Activated naive CD8-positive, alpha-beta T cell treated with anti-CD3 and anti-CD28 coated beads, Interleukin-2, amount 10 ng/mL, durations not matched to agents 7 days and 5 days (primary cell): Measurements from ENCODE around the gene ADCY2. TPM values are rescaled to one million over a fixed set of nuclear protein-coding genes. Genes with fewer than 3 reads are reported as not detected.

ENCODE experiments used
- ATAC-seq: fragments of 150-1000 bp; cut with Tn5 transposase; one replicate; pipeline ENCODE4 v1.10.0; 2021; ENCODE audit warnings: low read depth, moderate library complexity
- POLR2A ChIA-PET: fragments of 350-600 bp; sonication (Branson Sonifier 250); formaldehyde crosslinking; loops from one replicate; lab custom pipeline; 2021; ENCODE audit warnings: antibody characterized with exemption; lab: Charles Lee
- DNase-seq: peaks from one replicate; pipeline ENCODE4 v3.0.0; 2021
- H3K27ac Mint-ChIP-seq: one replicate; pipeline ENCODE4 v1.8.0; 2022; ENCODE audit warnings: mild to moderate bottlenecking, mixed read lengths
- H3K27me3 Mint-ChIP-seq: one replicate; pipeline ENCODE4 v1.8.0; 2022; ENCODE audit warnings: mild to moderate bottlenecking, moderate library complexity, mixed read lengths
- H3K36me3 Mint-ChIP-seq: one replicate; pipeline ENCODE4 v1.8.0; 2021; ENCODE audit warnings: mild to moderate bottlenecking, mixed read lengths
- H3K4me1 Mint-ChIP-seq: one replicate; pipeline ENCODE4 v1.8.0; 2021; ENCODE audit warnings: mixed read lengths
- H3K4me3 Mint-ChIP-seq: one replicate; pipeline ENCODE4 v1.8.0; 2022; ENCODE audit warnings: mild to moderate bottlenecking, moderate library complexity, mixed read lengths
- H3K9me3 Mint-ChIP-seq: one replicate; pipeline ENCODE4 v1.8.0; 2021; ENCODE audit warnings: mixed read lengths
- total RNA-seq, 2 experiments: library from RNA; stranded (reverse); gene quantifications; one replicate each; pipeline ENCODE4 v1.2.3, GENCODE V29; 2021

ADCY2 gene
- total RNA-seq, 2 experiments from 2014 or later = not detected

DNA sequence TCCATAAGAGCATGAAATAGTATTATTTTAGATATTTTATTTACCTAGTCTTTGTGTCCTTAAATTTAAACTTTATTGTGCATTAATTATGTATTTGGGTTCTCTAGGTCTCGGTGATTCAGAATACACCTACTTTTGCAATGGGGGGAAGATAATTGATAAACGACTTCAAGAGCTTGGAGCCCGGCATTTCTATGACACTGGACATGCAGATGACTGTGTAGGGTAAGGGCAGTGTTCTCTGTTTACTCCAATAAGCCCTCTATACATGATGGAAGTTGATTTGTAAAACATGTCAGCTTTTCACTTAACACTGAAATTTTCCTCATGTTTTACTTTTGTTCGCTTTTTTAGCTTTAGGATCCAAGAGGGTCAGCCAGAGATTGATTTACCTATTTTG is 479.2 kb downstream of the ADCY2 start:
- Mint-ChIP-seq H3K9me3 (no peaks in the 10 kb centered on the region), H3K4me3 (no peak overlapping the region), H3K36me3 (peaks cover 24% of the 10 kb centered on the region), H3K4me1 (peaks cover 46% of the 10 kb centered on the region), H3K27ac (no peak overlapping the region), H3K27me3 (no peaks in the 10 kb centered on the region)
- no peak for ATAC-seq
- POLR2A ChIA-PET = no interaction called here
- no peak for DNase-seq

DNA sequence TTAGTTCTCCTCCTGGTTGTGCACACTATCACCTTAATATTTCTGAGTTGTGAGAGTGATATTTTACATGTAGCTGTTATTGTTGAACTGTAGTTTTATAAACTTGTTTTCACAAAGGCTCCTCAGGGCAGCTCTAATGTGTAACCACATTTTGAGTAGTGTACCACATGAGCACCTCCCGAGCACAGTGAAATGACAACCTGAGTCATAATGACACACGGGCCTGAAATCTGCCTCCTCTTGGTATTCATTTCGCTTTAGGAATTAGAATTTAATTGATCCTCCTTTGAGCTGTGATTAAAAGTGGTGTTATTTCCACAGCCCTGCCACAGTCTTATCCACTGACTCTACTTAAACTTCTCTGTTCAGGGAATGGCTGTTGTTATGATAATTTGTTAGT is 480.9 kb downstream of the ADCY2 start:
- Mint-ChIP-seq H3K36me3 (peaks cover 26% of the 10 kb centered on the region), H3K9me3 (no peaks in the 10 kb centered on the region), H3K4me3 (no peak overlapping the region), H3K27ac (no peak overlapping the region), H3K4me1 (peaks cover 32% of the 10 kb centered on the region), H3K27me3 (no peaks in the 10 kb centered on the region)
- POLR2A ChIA-PET = interaction anchor here (1.0 kb wide), 1 partner anchor 10 kb away, joined by 3 read pairs; no protein-coding TSS in a partner anchor
- DNase-seq = no peak
- ATAC-seq = no peak

DNA sequence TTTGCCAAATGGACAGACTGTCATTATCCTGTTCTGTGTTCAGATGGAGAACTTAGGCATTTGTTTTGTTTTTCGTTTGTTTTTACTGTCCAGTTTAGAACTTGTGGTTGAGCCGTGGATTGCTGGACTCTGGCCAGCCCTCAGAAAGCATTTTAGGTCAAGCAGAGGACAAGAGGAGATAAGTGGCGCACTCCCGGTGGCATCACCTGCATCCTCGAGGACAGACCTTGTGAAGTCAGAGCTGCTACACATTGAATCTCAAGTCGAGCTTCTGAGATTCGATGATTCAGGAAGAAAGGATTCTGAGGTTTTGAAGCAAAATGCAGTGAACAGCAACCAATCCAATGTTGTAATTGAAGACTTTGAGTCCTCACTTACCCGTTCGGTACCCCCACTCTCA is 481.9 kb downstream of the ADCY2 start:
- Mint-ChIP-seq H3K4me1 (peaks cover 25% of the 10 kb centered on the region), H3K27me3 (no peaks in the 10 kb centered on the region), H3K36me3 (peaks cover 25% of the 10 kb centered on the region), H3K27ac (no peak overlapping the region), H3K4me3 (no peak overlapping the region), H3K9me3 (no peaks in the 10 kb centered on the region)
- no peak for ATAC-seq
- POLR2A ChIA-PET = no interaction called here
- no peak for DNase-seq

DNA sequence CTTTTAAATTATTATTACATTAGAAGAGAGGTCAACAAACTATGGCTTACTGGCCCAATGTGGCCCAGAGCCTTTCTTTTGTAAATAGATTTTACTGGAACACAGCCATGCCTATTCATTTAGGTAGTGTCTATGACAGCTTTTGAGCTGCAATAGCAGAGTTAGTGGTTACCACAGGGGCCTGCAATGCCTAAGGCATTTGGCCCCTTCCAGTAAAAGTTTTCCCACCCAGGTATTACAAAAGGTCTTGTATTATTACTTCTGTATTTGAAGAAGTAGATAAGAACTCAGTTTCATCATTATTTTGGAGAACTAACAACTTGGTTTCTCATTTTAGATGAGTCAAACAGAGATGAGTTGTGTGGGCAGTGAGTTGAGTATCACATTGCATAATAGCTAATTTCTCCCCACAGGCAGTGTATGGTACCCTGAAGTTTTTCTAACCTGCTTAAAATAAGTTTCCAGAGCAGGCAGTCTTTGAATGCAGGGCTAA is 482.5 kb downstream of the ADCY2 start:
- no peak for DNase-seq
- POLR2A ChIA-PET = interaction anchor here (0.9 kb wide), 1 partner anchor 9 kb away, joined by 3 read pairs; the partner anchor contains the start of genes FASTKD3 and MTRR
- Mint-ChIP-seq H3K36me3 (peaks cover 25% of the 10 kb centered on the region), H3K4me1 (peaks cover 21% of the 10 kb centered on the region), H3K4me3 (no peak overlapping the region), H3K27ac (no peak overlapping the region), H3K9me3 (no peaks in the 10 kb centered on the region), H3K27me3 (no peaks in the 10 kb centered on the region)
- ATAC-seq = peak; percentile 52
